Loucy (cell line): ENCODE results near the gene RPS6KA2.

ENCODE experiments used
- CTCF ChIP-seq: fragments of 200-600 bp; sonication (generic); conservative IDR thresholded peaks from 2 replicates; pipeline ENCODE4 v1.5.1; 2014; ENCODE audit warnings: mild to moderate bottlenecking, antibody characterized with exemption, low read length
- EZH2phosphoT487 ChIP-seq: fragments of 200-600 bp; IDR thresholded peaks from 2 replicates; pipeline ENCODE4 v1.6.1; 2018; ENCODE audit warnings: antibody characterized with exemption, mild to moderate bottlenecking, moderate library complexity, borderline replicate concordance

- TF ChIP-seq CTCF (no peak), EZH2phosphoT487 (no peak)
Observed at GRCh38 chr6:166410426-166410935, 216.6 kb downstream of the RPS6KA2 start.
